ENCODE data around the gene THNSL1. TPM values are rescaled to one million over a fixed set of nuclear protein-coding genes. Genes with fewer than 3 reads are reported as not detected.

THNSL1 gene
- total RNA-seq, 1 experiment from 2014 or later, result 4.2 TPM

- Histone ChIP-seq H2BK15ac (ENCODE audit: low read depth, low read length) (no peak overlapping the region), H4K20me1 (ENCODE audit: control insufficient read depth, insufficient read depth, insufficient read length) (no peaks in the 10 kb centered on the region), H3T11ph (ENCODE audit: low read length) (no peak overlapping the region), H3K27me3 (ENCODE audit: insufficient read depth, low read length) (peaks cover 6% of the 10 kb centered on the region; the same call in 1 of the 2 replicates), H4K8ac (replicated peaks; ENCODE audit: insufficient read length, low read depth, low read length) (no peak overlapping the region), H2BK5ac (ENCODE audit: insufficient read length, low read length) (no peak overlapping the region), H3K23me2 (ENCODE audit: insufficient read length, low read depth, low read length, poor library complexity, severe bottlenecking) (peaks cover 3% of the 10 kb centered on the region), H2BK12ac (ENCODE audit: insufficient read length, low read depth, low read length) (no peak overlapping the region), H3K9me3 (ENCODE audit: control insufficient read depth, low read depth, low read length) (no peaks in the 10 kb centered on the region), H3K18ac (ENCODE audit: insufficient read length, low read depth, low read length) (no peak overlapping the region), H3K9ac (ENCODE audit: extremely low read depth, insufficient read length, low read length) (no peak overlapping the region), H3K4me2 (ENCODE audit: insufficient read depth, insufficient read length, low read length) (no peak overlapping the region), H3K79me1 (ENCODE audit: insufficient read depth, low read depth, low read length, poor library complexity, severe bottlenecking) (no peaks in the 10 kb centered on the region), H3K79me2 (ENCODE audit: insufficient read depth, low read length) (no peaks in the 10 kb centered on the region), H3K4me1 (ENCODE audit: insufficient read depth, low read length) (peaks cover 5% of the 10 kb centered on the region; the same call in 1 of the 2 replicates), H2BK120ac (ENCODE audit: low read depth, low read length, poor library complexity, severe bottlenecking) (no peak overlapping the region), H3K4ac (ENCODE audit: low read depth, low read length) (no peak overlapping the region), H3K23ac (ENCODE audit: insufficient read length, low read depth, low read length) (no peak overlapping the region), H4K91ac (ENCODE audit: insufficient read length, low read depth, low read length) (no peak overlapping the region), H2AFZ (ENCODE audit: low read length) (no peak overlapping the region), H3K56ac (ENCODE audit: insufficient read length, low read depth, low read length) (no peak overlapping the region), H3K27ac (ENCODE audit: insufficient read length, low read depth, low read length) (no peak overlapping the region), H2AK5ac (ENCODE audit: insufficient read length, low read length) (no peak overlapping the region), H4K5ac (ENCODE audit: insufficient read length, low read depth, low read length) (no peak overlapping the region), H3K14ac (ENCODE audit: insufficient read depth, low read length) (no peak overlapping the region), H2BK20ac (ENCODE audit: low read depth, low read length, poor library complexity, severe bottlenecking) (no peak overlapping the region)
- Mint-ChIP-seq H3K27me3 (ENCODE audit: low read depth) (peaks cover 67% of the 10 kb centered on the region), H3K4me3 (no peak overlapping the region), H3K36me3 (ENCODE audit: insufficient read depth in 1 of 3, low read depth in 3 of 3) (no peaks in the 10 kb centered on the region), H3K27ac (no peak overlapping the region), H3K9me3 (no peaks in the 10 kb centered on the region), H3K4me1 (peaks cover 18 to 22% of the 10 kb centered on the region in 2 experiments)
- no peak for DNase-seq
- WGBS (ENCODE audit: extremely low coverage, insufficient read length, low lambda C conversion rate), result no CpG with 5 or more reads among the region's 8 CpGs
- no peak for TF ChIP-seq CTCF (conservative IDR thresholded peaks at IDR 0.05)
Measured at GRCh38 chr10:25063644-25064043, 47.2 kb downstream of the THNSL1 start.

Data from H9 (cell line).